LoVo (cell line): ENCODE data around the gene ZSWIM5.
A peak's percentile ranks its signal among the peaks of the same experiment; 100 is the strongest.
"Not testable (repeated sequence)": the region's sequence is repeated elsewhere in the genome, so short reads cannot be mapped to it uniquely, and the experiment has no call there.

Source experiments
- DNase-seq: peaks from one replicate; pipeline ENCODE4 v3.0.0-alpha.2; 2016; ENCODE audit warnings: low spot score

Gene ZSWIM5

DNA sequence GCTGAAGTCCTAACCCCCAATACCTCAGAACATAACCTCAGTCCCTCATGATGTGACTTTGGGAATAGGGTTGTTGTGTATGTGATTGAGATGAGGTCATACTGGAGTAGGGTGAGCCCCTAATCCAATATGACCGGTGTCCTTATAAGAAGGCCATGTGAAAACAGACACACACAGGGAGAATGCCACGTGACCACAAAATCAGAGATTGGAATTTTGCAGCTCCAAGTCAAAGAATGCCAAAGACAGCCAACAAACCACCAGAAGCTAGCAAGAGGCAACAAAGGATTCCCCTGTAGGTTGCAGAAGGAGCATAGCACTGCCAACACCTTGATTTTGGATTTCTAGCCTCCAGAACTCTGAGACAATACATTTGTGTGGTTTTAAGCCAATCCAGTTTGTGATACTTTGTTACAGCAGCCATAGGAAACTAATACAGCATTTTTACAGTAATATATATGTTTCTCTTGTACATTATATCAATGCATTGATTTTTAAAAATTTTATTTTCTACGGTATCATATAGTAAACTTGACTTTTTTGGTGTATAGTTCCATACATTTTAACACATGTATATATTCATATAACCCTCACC, 5.4 kb downstream of the ZSWIM5 start:
- DNase-seq, result no peak

DNA sequence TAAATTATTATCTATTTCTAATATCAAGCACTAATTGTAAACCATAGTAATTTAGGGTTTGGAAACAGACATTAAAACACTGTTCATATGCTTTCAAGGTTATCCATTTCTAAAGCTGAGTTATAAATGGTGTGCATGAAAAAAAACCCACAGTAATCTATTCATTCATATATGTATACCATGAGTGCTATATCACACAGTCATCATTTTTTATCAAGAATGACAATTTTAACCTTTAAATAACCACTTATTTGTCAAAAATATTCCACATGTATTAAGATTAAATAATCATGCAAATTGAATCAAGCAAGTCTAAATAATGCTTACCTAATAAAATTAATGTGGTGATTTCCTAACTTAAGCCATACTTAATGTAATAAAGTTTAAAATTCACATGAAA, 6.0 kb downstream of the ZSWIM5 start:
- no peak for DNase-seq

DNA sequence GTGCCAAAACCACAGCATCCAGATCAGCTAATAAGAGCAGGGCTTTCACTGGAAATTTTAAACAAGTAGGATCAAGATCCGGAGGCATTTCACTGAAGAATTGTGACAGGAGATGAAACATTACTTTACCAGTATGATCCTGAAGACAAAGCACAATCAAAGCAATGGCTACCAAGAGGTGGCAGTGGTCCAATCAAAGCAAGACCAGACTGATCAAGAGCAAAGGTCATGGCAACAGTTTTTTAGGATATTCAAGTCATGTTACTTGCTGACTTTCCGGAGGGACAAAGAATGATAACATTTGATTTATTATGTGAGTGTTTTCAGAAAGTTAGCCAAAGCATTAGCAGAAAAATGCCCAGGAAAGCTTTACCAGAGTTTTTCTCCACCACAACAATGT, 8.2 kb downstream of the ZSWIM5 start:
- no peak for DNase-seq

DNA sequence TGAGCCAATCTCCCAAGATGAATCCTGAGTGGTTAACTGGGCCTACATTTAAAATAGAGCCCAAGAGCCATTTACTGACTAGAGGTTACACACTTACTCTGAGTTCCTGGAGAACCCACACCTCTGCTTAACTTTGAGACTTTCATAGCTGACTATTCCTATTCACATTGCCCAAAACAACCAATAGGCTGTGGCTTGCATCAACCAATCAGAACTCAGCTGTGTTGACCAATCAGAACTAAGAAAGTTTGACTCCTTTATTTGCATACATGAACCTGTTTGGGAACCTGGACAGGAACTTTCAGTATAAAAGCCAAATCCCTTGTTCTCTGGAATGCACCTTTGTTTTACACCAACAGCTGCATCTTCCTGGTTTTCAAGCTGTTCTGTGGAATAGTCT, 9.5 kb downstream of the ZSWIM5 start:
- DNase-seq, result no peak

DNA sequence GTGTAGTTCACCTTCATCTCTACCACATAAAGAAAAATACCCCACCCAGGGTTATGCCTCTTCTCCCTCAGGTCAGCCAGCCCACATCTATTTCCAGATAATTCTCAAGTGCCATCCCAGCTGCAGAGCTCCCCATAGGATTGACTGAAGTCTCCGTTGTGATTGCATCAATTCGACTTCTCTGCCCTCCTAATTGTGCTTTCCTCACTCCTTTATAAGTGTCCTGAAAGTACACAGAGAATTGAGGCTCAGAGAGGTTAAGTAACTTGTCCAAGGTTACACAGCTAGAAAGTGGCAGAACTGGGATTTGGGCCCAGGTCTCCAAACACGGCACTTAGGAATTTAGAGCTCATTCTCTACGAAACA, 15.0 kb downstream of the ZSWIM5 start:
- DNase-seq, result no peak

DNA sequence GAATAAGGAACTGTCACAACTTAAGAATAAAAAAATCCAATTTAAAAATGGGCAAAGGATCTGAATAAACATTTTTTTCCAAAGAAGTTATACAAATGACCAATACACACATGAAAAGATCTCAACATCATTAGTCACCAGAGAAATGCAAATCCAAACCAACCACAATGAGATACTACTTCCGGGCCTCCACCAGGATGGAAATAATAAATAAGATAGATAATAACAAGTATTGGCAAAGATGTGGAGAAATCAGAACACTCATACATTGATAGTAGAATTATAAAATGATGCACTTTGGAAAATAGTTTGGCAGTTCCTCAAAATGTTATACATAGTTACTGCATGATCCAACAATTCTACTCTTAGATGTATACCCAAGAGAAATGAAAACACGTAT, 18.7 kb downstream of the ZSWIM5 start:
- DNase-seq, result no peak

DNA sequence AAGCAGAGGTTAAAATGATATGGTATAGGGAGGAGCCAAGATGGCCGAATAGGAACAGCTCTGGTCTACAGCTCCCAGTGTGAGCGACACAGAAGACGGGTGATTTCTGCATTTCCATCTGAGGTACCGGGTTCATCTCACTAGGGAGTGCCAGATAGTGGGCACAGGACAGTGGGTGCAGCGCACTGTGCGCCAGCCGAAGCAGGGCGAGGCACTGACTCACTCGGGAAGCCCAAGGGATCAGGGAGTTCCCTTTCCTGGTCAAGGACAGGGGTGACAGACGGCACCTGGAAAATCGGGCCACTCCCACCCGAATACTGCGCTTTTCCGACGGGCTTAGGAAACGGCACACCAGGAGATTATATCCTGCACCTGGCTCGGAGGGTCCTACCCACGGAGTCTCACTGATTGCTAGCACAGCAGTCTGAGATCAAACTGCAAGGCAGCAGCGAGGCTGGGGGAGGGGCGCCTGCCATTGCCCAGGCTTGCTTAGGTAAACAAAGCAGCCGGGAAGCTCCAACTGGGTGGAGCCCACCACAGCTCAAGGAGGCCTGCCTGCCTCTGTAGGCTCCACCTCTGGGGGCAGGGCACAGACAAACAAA, 26.4 kb downstream of the ZSWIM5 start:
- peak; percentile 77 for DNase-seq

DNA sequence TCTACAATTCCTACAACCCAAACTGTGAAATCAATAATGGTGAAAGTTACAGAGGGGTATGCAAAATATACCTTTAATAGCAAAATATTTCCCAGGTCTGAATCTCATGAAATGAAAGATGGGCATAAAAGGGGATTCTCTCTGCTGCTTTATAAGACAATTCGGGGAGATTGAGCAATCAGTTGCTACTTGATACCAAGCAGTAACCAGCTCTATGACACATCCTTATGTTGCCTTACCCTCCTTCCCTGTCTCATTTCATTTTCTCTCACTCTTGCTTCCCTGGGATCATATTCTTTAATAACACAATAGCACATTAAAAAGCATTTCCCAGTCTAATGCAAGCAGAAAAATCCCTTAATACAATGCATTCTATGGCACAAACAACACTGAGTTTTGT, 29.0 kb downstream of the ZSWIM5 start:
- DNase-seq, result no peak

DNA sequence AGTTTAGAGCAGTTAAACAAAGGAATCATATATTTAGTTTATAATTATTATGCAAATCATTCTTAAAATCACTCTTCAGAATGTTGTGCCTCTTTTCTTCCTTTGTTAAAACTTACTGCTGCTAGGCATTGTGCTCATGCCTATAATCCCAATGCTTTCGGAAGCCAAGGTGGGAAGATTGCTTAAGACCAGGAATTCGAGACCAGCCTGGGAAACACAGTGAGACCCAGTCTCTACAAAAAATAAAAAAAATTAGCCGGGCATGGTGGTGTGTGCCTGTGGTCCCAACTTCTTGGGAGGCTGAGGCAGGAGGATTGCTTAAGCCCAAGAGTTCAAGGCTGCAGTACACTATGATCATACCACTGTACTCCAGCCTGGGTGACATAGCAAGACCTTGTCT, 33.6 kb downstream of the ZSWIM5 start:
- no peak for DNase-seq

DNA sequence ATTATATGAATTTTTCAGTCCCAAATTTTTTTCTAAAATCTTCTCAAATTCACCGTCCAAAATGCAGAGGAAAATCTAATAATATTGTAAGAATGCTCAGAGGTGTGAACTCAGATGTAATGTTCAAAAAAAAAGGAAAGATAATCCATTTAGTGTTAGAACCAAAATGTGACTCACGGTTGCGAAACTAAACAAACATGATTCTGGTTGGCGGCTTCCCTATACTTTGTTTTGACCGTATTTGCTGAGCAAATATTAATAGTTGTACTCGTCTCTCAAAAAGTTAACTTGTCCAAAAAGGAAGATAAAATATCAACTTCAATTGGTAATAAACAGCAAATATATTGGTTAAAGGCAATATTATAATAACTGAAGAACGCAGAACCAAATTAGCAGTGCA, 34.4 kb downstream of the ZSWIM5 start:
- DNase-seq, result peak; percentile 79

DNA sequence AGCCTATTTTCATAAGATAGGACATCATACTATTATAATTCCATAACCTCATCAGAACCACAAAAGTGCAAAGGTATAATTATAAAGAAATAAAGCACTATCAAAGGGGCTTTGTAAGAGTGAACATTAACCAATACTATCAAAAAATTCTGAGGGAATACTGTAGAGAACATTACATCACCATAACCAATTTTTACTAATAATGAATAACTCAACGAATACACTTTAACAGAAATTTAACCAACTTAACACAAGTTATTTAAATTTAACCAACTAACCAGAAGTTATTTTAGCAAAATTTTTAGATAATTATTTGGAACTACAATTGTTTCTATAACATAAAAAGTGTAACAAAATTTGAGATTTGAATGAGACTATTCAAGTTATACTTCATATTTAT, 34.8 kb downstream of the ZSWIM5 start:
- no peak for DNase-seq

DNA sequence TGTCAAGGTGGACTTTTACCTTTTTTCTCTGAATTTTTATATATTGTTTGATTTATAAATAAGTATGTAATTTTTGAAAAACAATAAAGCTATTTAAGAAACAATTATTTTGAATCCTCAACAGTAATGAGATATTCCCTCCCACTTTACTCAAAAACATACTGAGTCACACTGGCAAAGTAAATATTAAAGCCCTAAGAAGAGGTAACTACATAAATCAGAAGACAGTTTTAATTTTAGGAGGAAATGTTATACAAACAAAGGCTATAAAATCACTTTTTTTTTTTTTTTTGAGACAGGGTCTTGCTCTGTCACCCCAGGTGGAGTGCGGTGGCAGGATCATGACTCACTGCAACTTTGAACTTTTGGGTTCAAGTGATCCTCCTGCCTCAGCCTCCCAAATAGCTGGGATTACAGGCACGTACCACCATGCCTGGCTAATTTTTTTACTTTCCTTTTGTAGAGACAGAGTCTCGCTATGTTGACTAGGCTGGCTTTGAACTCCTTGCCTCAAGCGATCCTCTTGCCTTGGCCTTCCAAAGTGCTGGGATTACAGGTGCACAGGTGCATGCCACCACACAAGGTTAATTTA, 36.2 kb downstream of the ZSWIM5 start:
- DNase-seq, result no peak

DNA sequence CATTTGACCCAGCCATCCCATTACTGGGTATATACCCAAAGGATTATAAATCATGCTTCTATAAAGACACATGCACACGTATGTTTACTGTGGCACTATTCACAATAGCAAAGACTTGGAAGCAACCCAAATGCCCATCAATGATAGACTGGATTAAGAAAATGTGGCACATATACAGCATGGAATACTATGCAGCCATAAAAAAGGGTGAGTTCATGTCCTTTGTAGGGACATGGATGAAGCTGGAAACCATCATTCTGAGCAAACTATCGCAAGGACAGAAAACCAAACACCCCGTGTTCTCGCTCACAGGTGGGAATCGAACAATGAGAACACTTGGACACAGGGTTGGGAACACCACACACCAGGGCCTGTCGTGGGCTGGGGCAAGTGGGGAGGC, 38.5 kb downstream of the ZSWIM5 start:
- not testable (repeated sequence) for DNase-seq

DNA sequence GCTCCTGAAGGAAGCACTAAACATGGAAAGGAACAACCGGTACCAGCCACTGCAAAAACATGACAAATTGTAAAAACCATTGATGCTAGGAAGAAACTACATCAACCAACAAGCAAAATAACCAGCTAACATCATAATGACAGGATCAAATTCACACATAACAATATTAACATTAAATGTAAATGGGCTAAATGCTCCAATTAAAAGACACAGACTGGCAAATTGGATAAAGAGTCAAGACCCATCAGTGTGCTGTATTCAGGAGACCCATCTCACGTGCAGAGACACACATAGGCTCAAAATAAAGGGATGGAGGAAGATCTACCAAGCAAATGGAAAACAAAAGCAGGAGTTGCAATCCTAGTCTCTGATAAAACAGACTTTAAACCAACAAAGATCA, 42.1 kb downstream of the ZSWIM5 start:
- DNase-seq, result not testable (repeated sequence)

DNA sequence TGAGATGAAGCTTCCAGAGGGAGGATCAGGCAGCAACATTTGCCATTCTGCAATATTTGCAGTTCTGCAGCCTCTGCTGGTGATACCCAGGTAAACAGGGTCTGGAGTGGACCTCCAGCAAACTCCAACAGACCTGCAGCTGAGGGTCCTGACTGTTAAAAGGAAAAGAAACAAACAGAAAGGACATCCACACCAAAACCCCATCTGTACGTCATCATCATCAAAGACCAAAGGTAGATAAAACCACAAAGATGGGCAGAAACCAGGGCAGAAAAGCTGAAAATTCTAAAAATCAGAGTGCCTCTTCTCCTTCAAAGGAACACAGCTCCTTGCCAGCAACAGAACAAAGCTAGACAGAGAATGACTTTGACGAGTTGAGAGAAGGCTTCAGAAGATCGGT, 43.3 kb downstream of the ZSWIM5 start:
- DNase-seq, result not testable (repeated sequence)

DNA sequence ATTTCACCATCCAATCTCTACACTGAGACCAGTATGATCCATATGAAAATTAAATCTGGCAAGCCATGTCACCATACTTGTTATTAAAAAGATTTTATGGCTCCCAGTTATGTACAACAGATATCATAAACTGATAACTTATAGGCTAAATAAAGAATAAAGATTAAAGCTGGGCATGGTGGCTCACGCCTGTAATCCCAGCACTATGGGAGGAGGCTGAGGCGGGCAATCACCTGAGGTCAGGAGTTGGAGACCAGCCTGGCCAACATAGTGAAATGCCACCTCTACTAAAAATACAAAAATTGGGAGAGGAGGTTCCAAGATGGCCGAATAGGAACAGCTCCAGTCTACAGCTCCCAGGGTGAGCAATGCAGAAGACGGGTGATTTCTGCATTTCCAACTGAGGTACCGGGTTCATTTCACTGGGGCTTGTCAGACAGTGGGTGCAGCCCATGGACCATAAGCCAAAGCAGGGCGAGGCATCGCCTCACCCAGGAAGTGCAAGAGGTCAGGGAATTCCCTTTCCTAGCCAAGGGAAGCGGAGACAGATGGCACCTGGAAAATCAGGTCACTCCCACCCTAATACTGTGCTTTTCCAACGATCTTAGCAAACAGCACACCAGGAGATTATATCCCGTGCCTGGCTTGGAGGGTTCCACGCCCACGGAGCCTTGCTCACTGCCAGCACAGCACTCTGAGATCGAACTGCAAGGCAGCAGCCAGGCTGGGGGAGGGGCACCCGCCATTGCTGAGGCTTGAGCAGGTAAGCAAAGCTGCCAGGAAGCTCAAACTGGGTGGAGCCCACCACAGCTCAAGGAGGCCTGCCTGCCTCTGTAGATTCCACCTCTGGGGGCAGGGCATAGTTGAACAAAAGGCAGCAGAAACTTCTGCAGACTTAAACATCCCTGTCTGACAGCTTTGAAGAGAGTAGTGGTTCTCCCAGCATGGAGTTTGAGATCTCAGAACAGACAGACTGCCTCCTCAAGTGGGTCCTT, 44.1 kb downstream of the ZSWIM5 start:
- peak; percentile 36 for DNase-seq

DNA sequence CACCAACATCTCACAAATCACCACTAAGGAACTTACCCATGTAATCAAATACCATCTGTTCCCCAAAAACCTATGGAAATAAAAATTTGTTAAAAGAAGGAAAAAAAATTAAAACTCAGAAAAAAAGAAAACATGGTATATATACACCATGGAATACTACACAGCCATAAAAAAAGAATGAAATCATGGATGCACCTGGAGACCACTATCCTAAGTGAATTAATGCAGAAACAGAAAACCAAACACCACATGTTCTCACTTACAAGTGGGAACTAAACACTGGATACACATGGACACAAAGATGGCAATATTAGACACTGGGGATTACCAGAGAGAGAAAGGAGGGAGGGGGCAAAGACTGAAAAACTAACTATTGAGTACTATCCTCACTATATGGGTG, 50.4 kb downstream of the ZSWIM5 start:
- DNase-seq, result no peak

DNA sequence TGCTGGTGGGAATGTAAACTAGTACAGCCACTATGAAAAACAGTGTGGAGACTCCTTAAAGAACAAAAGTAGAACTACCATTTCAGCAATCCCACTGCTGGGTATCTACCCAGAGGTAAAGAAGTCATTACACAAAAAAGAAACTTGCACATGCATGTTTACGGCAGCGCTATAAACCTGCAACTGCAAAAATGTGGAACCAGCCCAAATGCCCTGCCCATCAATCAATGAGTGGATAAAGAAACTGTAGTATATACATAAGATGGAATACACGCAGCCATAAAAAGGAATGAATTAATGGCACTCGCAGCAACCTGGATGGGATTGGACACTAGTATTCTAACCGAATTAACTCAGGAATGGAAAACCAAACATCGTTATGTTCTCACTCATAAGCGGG, 51.0 kb downstream of the ZSWIM5 start:
- DNase-seq, result no peak

DNA sequence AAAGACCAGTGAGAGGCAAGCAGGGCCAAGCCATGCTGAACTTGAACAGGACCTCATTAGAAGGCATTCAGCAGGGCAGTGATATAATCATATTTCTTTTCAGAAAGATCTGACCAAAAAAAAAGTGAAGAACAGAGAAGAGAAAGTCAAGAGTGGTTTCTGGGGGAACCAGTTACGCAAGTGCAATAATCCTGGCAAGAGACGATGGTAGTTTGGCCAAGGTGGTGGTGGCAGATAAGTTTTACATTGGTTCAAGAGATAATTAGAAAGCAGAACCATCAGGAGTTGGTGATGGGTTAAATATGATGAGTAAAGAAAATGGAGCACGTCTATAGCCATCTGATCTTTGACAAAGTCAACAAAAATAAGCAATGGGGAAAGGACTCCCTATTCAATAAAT, 54.3 kb downstream of the ZSWIM5 start:
- DNase-seq, result no peak

DNA sequence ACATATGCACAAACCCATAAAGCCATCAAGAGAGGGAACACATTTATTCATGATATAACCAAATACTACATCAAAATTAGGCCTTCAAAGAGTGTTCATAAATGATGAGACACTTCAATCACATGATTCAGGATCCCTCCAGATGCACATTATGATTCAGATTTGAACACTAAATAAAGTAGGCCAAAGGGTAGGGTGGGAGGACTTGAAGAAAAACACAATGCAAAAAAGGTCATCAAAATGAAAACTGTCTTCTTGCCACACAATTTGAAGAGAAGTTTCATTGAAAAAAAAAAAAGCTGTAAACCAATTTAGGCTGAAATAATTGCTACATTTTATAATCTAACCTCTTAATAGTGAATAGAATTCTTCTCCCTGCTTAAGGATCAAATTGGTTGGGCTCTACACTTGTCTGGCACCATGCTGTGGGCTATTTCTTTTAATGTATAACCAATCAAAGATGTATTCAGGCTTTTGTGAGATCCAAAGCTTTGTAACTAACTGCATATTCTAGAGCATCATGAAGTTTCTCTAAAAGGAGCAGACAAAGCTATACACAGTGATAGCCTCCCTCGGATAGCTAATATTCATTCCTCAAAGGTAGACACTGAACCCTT, 58.1 kb downstream of the ZSWIM5 start:
- DNase-seq, result no peak

DNA sequence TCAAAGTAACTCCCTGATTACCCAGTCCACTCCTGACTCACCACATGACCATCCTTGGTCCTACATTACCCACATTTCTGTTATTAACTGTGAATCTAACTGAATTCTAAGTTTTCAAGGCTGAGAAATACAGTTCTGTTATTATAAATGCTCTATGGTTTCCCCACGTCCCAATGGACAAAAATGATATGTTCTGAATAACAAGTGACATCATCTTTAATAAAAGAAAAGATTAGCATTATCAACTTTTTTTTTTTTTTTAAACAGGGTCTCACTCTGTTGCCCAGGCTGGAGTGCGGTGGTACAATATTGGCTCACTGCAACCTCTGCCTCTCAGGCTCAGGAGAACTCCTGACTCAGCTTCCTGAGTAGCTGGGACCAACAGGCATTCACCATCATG, 59.6 kb downstream of the ZSWIM5 start:
- no peak for DNase-seq

DNA sequence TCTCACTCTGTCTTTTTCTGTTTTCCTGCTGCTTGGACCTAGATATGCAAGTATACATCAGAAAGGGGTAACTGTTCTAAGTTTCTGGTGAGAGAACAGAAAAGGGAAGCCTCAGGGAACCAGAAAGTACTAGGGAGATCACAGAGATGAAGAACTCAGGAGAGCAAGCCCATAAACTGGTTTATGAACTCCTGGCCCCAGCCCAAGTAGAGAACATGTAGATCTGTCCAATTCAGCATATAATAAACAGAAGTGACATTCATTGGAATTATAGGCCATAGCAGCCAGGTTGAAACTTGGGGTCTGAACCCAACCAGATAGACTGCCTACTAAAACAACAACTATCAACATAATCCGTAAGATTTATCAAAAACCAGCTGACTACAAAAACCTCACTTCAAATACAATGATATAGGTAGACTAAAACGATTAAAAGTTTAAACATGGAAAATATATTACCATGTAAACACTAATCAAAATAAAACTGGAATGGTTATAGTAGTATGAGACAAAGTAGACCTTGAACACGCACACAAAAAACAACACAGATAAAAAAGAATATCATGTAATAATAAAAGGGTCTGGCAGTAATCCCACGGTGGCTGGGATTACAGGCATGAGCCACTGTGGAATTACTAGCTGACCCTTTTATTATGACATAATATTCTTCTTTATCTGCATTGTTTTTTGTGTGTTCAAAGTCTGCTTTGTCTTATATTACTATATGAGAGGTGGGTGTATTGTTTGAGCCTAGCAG, 65.0 kb downstream of the ZSWIM5 start:
- peak; percentile 25 for DNase-seq
